Activated CD8-positive, alpha-beta T cell treated with anti-CD3 and anti-CD28 coated beads for 36 hours (primary cell): ENCODE measurements around the gene PPL. TPM values are rescaled to one million over a fixed set of nuclear protein-coding genes. Genes with fewer than 3 reads are reported as not detected.

Experiments
- ATAC-seq: fragments of 200-7000 bp; cut with Tn5 transposase; one replicate; pipeline ENCODE4 v1.10.0; 2021; ENCODE audit warnings: mild to moderate bottlenecking, moderate library complexity
- CTCF ChIA-PET: fragments of 350-600 bp; sonication (Branson Sonifier 250); formaldehyde crosslinking; loops from one replicate; lab custom pipeline; 2021; ENCODE audit warnings: antibody characterized with exemption; lab: Charles Lee
- POLR2A ChIA-PET: fragments of 350-600 bp; sonication (Branson Sonifier 250); formaldehyde crosslinking; loops from one replicate; lab custom pipeline; 2021; ENCODE audit warnings: antibody characterized with exemption; lab: Charles Lee
- DNase-seq: peaks from one replicate; pipeline ENCODE4 v3.0.0-alpha.2; 2020
- H3K27ac Mint-ChIP-seq: one replicate; pipeline ENCODE4 v1.8.0; 2021; ENCODE audit warnings: mild to moderate bottlenecking, mixed read lengths
- H3K27me3 Mint-ChIP-seq: one replicate; pipeline ENCODE4 v1.8.0; 2021; ENCODE audit warnings: mixed read lengths
- H3K36me3 Mint-ChIP-seq: one replicate; pipeline ENCODE4 v1.8.0; 2021; ENCODE audit warnings: low read depth, mixed read lengths
- H3K4me1 Mint-ChIP-seq: one replicate; pipeline ENCODE4 v1.8.0; 2021; ENCODE audit warnings: low read depth, mixed read lengths
- H3K4me3 Mint-ChIP-seq: one replicate; pipeline ENCODE4 v1.8.0; 2021; ENCODE audit warnings: mild to moderate bottlenecking, moderate library complexity, mixed read lengths
- H3K9me3 Mint-ChIP-seq: one replicate; pipeline ENCODE4 v1.8.0; 2021; ENCODE audit warnings: mixed read lengths
- CTCF ChIP-seq: fragments of 200-600 bp; IDR thresholded peaks from one replicate; pipeline ENCODE4 v1.8.0; 2022; ENCODE audit warnings: antibody characterized with exemption, mild to moderate bottlenecking
- intact Hi-C: fragments of 100-400 bp; cut with micrococcal nuclease; formaldehyde crosslinking; loops from one replicate; pipeline ENCODE4 v1.10.0; 2022
- total RNA-seq, 2 experiments: library from RNA; stranded (reverse); gene quantifications; one replicate each; pipeline ENCODE4 v1.2.3, GENCODE V29; 2021

Gene PPL
- total RNA-seq, 2 experiments from 2014 or later: 0.05 TPM; not detected in 1

GRCh38 chr16:4855371-4855770, 81.6 kb downstream of the PPL start:
- POLR2A ChIA-PET: no interaction called here
- intact Hi-C loops: no loop called here
- no peaks in the 10 kb centered on the region for H3K9me3 Mint-ChIP-seq
- DNase-seq (no peak), ATAC-seq (no peak)
- no peak for TF ChIP-seq CTCF
- H3K27me3 Mint-ChIP-seq: no peaks in the 10 kb centered on the region
- CTCF ChIA-PET: no interaction called here
- H3K36me3 Mint-ChIP-seq: peaks cover 38% of the 10 kb centered on the region
- no peak overlapping the region for H3K27ac Mint-ChIP-seq
- H3K4me3 Mint-ChIP-seq: no peak overlapping the region
- H3K4me1 Mint-ChIP-seq: peaks cover 17% of the 10 kb centered on the region

- CTCF ChIA-PET: no interaction called here
- Mint-ChIP-seq H3K27me3 (no peaks in the 10 kb centered on the region), H3K9me3 (no peaks in the 10 kb centered on the region), H3K36me3 (peaks cover 26% of the 10 kb centered on the region), H3K4me3 (no peak overlapping the region), H3K27ac (no peak overlapping the region), H3K4me1 (peaks cover 38% of the 10 kb centered on the region)
- ATAC-seq (no peak), DNase-seq (no peak)
- POLR2A ChIA-PET: no interaction called here
- no peak for TF ChIP-seq CTCF
- intact Hi-C loops: no loop called here
These were observed 84.6 kb downstream of the PPL start for GRCh38 chr16:4852221-4852872.

DNA sequence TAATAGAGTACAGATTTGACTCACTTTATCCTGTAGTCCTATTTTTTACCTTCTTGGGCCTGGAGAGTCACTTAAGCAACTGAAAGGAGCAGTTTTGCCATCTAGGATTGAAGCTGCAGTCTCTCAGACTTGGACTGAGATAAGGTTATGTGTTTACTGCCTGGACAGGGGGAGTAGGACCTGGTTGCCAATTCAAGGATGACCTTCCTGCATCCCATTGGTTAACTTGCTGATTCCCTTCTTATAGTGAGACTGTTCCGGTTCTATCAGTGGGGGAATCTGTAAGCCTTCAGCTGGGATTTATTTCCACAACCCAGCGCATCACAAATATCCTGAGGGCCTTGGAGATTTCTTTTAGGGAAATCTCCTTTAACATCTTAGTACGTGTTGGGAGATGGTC, 86.7 kb downstream of the PPL start:
- TF ChIP-seq CTCF: no peak
- CTCF ChIA-PET: no interaction called here
- Mint-ChIP-seq H3K9me3 (no peaks in the 10 kb centered on the region), H3K36me3 (peaks cover 24% of the 10 kb centered on the region), H3K4me1 (peaks cover 49% of the 10 kb centered on the region), H3K27ac (no peak overlapping the region), H3K4me3 (peak overlapping the region; percentile 11), H3K27me3 (no peaks in the 10 kb centered on the region)
- DNase-seq (no peak), ATAC-seq (no peak)
- intact Hi-C loops: no loop called here
- POLR2A ChIA-PET: no interaction called here

DNA sequence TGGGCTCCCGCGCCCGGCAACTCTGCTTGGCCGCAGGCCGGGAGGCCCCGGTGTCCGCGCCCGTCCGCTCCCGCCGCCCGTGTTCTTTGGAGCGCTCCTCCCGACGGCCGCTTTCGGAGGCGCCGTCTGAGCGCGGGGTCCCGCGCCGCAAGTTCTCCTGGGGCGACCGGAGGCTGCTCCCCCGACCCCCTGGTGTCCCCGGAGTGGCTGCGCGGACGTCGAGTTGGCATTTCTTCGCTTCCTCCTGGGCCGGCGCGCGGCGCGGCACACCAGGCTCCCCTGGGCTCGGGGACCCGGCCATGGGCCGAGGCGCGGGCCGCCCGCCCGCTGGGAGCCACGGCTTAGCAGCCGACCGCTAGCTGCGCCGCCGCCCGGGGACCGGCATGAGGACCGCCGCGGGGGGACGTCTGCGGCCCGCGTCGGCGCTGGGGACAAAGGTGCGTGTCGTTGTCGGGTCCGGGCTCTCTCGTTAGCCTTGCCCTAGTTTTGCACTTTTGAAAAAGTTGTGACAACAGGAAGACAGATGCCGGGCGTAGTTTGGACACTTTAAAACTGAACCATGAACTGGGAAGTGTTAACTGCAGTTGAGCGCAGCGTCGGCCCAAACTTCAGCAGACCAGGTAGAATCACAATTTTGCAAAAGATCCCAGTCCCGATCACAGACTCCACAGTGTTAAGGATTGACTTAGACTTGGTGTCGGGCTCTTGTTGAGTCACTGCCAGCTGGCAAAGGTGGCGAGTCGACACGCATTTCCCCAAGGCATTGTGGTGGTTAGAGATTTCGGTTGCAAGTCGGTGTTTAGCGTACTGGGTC, 89.0 kb downstream of the PPL start:
- intact Hi-C loops: loop anchor here (10.0 kb wide), 1 partner anchor 83 kb away; the partner anchor contains the start of gene ZNF500
- ChIA-PET CTCF (interaction anchor here (1.2 kb wide), 1 partner anchor 108 kb away, joined by 3 read pairs; no protein-coding TSS in a partner anchor), POLR2A (interaction anchor here (0.8 to 2.5 kb wide), 2 partner anchors 18 to 81 kb away, joined by 3 to 10 read pairs; partner anchors contain the start of gene ZNF500)
- ATAC-seq (peak; percentile 8), DNase-seq (peak; percentile 60)
- no peaks in the 10 kb centered on the region for H3K9me3 Mint-ChIP-seq
- peaks cover 27% of the 10 kb centered on the region for H3K36me3 Mint-ChIP-seq
- H3K27ac Mint-ChIP-seq: peak overlapping the region; percentile 69
- H3K4me1 Mint-ChIP-seq: peaks cover 55% of the 10 kb centered on the region
- H3K4me3 Mint-ChIP-seq: peak overlapping the region; percentile 79
- H3K27me3 Mint-ChIP-seq: no peaks in the 10 kb centered on the region
- no peak for TF ChIP-seq CTCF
